GM12878 (cell line): Measurements from ENCODE around the gene SV2B. TPM values are rescaled to one million over a fixed set of nuclear protein-coding genes. Genes with fewer than 3 reads are reported as not detected.

Source experiments
- HDAC6 ChIP-seq: fragments of 200-600 bp; sonication (generic); IDR thresholded peaks from one replicate; pipeline ENCODE4 v1.8.0; 2017; ENCODE audit warnings: antibody characterized with exemption; ENCODE audit not compliant: unreplicated experiment
- MEF2A ChIP-seq: IDR thresholded peaks from 2 replicates; pipeline ENCODE4 v1.6.1; 2011; ENCODE audit warnings: low read depth, mild to moderate bottlenecking, low read length, moderate library complexity; ENCODE audit not compliant: insufficient read depth
- polyA plus RNA-seq, 11 experiments: library from polyadenylated mRNA; depleted of rRNA in 4 of 11; unstranded in 6 of 11; stranded (reverse) in 5 of 11; fragments of >200 nt; fragmentation: Nextera tagmentation in 4 of 11; fragmentation: Illumina TruSeq in 1 of 11; extraction: Ambion mirVana in 4 of 11; extraction: Trizol in 1 of 11; gene quantifications; 1 replicate in 1 of 11; 2 replicates in 10 of 11; pipeline versions ENCODE4 v1.2.1 to v1.2.3, GENCODE V29; 2011 to 2016; ENCODE audit warnings: inconsistent platforms in 2 of 11, missing spikeins in 2 of 11, low read depth in 1 of 11
- total RNA-seq, 4 experiments: library from RNA; depleted of rRNA in 3 of 4; stranded (reverse); fragments of >200 nt in 3 of 4; fragmentation: Illumina TruSeq in 1 of 4; extraction: Trizol in 1 of 4; gene quantifications; 2 replicates each; pipeline versions ENCODE4 v1.2.1 to v1.2.3, GENCODE V29; 2013 to 2021
- TF ChIP-seq, protein P1 (sequence below): IDR thresholded peaks from 2 replicates; pipeline ENCODE4 v1.6.1; 2012; ENCODE audit warnings: improper control_type of control experiment, low read depth, low read length; ENCODE audit not compliant: insufficient replicate concordance
- TF ChIP-seq, protein P2 (sequence below): fragments of 450-650 bp; IDR thresholded peaks from 2 replicates; pipeline ENCODE4 v1.6.1; 2017; ENCODE audit warnings: mild to moderate bottlenecking, moderate library complexity
- TF ChIP-seq, protein P3 (sequence below): fragments of 450-650 bp; conservative IDR thresholded peaks from 2 replicates; pipeline ENCODE4 v1.6.1; 2017; ENCODE audit warnings: mild to moderate bottlenecking, moderate library complexity

Gene SV2B
- total and polyA plus RNA-seq, 10 of the 15 experiments (the other 5 are each of a cell fraction or from before 2014, with no cell fraction given): 0.03 to 1.7 (median 1.3) TPM

DNA sequence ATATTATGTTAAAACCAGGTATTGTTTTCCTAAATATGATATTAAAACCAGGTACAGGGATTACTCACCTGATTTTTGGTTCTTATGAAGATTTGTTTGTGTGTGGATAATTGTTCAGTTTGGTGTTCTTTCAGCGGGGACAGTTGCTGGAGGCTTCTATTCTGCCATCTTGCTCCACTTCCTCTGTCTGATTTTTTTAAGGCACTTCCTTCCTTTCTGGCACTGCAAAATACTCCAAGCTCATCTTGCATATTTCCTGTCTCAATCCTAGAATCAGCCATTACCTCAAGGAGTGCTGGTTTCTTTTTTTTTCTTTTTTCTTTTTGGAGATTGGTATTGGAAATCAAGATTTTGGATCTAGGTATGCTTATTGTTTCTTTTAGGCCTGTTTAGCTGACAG, 229.9 kb downstream of the SV2B start (continued):
- TF ChIP-seq, protein P1, sequence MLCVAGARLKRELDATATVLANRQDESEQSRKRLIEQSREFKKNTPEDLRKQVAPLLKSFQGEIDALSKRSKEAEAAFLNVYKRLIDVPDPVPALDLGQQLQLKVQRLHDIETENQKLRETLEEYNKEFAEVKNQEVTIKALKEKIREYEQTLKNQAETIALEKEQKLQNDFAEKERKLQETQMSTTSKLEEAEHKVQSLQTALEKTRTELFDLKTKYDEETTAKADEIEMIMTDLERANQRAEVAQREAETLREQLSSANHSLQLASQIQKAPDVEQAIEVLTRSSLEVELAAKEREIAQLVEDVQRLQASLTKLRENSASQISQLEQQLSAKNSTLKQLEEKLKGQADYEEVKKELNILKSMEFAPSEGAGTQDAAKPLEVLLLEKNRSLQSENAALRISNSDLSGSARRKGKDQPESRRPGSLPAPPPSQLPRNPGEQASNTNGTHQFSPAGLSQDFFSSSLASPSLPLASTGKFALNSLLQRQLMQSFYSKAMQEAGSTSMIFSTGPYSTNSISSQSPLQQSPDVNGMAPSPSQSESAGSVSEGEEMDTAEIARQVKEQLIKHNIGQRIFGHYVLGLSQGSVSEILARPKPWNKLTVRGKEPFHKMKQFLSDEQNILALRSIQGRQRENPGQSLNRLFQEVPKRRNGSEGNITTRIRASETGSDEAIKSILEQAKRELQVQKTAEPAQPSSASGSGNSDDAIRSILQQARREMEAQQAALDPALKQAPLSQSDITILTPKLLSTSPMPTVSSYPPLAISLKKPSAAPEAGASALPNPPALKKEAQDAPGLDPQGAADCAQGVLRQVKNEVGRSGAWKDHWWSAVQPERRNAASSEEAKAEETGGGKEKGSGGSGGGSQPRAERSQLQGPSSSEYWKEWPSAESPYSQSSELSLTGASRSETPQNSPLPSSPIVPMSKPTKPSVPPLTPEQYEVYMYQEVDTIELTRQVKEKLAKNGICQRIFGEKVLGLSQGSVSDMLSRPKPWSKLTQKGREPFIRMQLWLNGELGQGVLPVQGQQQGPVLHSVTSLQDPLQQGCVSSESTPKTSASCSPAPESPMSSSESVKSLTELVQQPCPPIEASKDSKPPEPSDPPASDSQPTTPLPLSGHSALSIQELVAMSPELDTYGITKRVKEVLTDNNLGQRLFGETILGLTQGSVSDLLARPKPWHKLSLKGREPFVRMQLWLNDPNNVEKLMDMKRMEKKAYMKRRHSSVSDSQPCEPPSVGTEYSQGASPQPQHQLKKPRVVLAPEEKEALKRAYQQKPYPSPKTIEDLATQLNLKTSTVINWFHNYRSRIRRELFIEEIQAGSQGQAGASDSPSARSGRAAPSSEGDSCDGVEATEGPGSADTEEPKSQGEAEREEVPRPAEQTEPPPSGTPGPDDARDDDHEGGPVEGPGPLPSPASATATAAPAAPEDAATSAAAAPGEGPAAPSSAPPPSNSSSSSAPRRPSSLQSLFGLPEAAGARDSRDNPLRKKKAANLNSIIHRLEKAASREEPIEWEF: no peak
- TF ChIP-seq MEF2A: no peak
- TF ChIP-seq, protein P2, sequence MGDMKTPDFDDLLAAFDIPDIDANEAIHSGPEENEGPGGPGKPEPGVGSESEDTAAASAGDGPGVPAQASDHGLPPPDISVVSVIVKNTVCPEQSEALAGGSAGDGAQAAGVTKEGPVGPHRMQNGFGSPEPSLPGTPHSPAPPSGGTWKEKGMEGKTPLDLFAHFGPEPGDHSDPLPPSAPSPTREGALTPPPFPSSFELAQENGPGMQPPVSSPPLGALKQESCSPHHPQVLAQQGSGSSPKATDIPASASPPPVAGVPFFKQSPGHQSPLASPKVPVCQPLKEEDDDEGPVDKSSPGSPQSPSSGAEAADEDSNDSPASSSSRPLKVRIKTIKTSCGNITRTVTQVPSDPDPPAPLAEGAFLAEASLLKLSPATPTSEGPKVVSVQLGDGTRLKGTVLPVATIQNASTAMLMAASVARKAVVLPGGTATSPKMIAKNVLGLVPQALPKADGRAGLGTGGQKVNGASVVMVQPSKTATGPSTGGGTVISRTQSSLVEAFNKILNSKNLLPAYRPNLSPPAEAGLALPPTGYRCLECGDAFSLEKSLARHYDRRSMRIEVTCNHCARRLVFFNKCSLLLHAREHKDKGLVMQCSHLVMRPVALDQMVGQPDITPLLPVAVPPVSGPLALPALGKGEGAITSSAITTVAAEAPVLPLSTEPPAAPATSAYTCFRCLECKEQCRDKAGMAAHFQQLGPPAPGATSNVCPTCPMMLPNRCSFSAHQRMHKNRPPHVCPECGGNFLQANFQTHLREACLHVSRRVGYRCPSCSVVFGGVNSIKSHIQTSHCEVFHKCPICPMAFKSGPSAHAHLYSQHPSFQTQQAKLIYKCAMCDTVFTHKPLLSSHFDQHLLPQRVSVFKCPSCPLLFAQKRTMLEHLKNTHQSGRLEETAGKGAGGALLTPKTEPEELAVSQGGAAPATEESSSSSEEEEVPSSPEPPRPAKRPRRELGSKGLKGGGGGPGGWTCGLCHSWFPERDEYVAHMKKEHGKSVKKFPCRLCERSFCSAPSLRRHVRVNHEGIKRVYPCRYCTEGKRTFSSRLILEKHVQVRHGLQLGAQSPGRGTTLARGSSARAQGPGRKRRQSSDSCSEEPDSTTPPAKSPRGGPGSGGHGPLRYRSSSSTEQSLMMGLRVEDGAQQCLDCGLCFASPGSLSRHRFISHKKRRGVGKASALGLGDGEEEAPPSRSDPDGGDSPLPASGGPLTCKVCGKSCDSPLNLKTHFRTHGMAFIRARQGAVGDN: no peak
- TF ChIP-seq, protein P3, sequence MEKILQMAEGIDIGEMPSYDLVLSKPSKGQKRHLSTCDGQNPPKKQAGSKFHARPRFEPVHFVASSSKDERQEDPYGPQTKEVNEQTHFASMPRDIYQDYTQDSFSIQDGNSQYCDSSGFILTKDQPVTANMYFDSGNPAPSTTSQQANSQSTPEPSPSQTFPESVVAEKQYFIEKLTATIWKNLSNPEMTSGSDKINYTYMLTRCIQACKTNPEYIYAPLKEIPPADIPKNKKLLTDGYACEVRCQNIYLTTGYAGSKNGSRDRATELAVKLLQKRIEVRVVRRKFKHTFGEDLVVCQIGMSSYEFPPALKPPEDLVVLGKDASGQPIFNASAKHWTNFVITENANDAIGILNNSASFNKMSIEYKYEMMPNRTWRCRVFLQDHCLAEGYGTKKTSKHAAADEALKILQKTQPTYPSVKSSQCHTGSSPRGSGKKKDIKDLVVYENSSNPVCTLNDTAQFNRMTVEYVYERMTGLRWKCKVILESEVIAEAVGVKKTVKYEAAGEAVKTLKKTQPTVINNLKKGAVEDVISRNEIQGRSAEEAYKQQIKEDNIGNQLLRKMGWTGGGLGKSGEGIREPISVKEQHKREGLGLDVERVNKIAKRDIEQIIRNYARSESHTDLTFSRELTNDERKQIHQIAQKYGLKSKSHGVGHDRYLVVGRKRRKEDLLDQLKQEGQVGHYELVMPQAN: no peak
- TF ChIP-seq HDAC6: no peak
